Thymus (tissue), 11 donors: ENCODE data around the gene CDH4. TPM values are rescaled to one million over a fixed set of nuclear protein-coding genes. Genes with fewer than 3 reads are reported as not detected.

ENCODE experiments used
- DNase-seq, 9 donors: peaks; one replicate each; pipeline ENCODE4 v3.0.0-alpha.2; 2013; ENCODE audit warnings: low spot score in 9 of 9, low read depth in 6 of 9, missing footprints in 1 of 9
- H3K27ac ChIP-seq, 2 donors: one replicate each; pipeline ENCODE4 v1.5.1; 2013; ENCODE audit warnings: control low read depth in 1 of 2, low read depth in 1 of 2, low read length in 1 of 2, mild to moderate bottlenecking in 1 of 2, moderate library complexity in 1 of 2
- H3K27me3 ChIP-seq, 2 donors: one replicate each; pipeline ENCODE4 v1.5.1; 2013; ENCODE audit warnings: low read length in 1 of 2; ENCODE audit not compliant: control insufficient read depth in 2 of 2, insufficient read depth in 1 of 2
- H3K36me3 ChIP-seq, 2 donors: one replicate each; pipeline ENCODE4 v1.5.1; 2013; ENCODE audit warnings: low read length in 1 of 2, mild to moderate bottlenecking in 1 of 2, moderate library complexity in 1 of 2; ENCODE audit not compliant: control insufficient read depth in 2 of 2, insufficient read depth in 2 of 2
- H3K4me1 ChIP-seq, 2 donors: one replicate each; pipeline ENCODE4 v1.5.1; 2013; ENCODE audit warnings: low read length in 2 of 2; ENCODE audit not compliant: control insufficient read depth in 2 of 2, insufficient read depth in 2 of 2
- H3K4me3 ChIP-seq, 2 donors: one replicate each; pipeline ENCODE4 v1.5.1; 2013; ENCODE audit warnings: low read length in 2 of 2, control low read depth in 1 of 2, mild to moderate bottlenecking in 1 of 2
- H3K9me3 ChIP-seq, 2 donors: one replicate each; pipeline ENCODE4 v1.5.1; 2013; ENCODE audit warnings: low read length in 1 of 2, mild to moderate bottlenecking in 1 of 2; ENCODE audit not compliant: control insufficient read depth in 2 of 2, insufficient read depth in 1 of 2
- WGBS: extraction: QIAGEN DNeasy Blood & Tissue Kit; methylation state at CpG from one replicate; pipeline ENCODE4 v1.1.7; 2013; 5-methylcytosine and 5-hydroxymethylcytosine counted together
- polyA plus RNA-seq: library from polyadenylated mRNA; stranded (reverse); fragments of 200-250 nt; gene quantifications from one replicate; pipeline ENCODE4 v1.2.3, GENCODE V29; 2013
- total RNA-seq: library from RNA; stranded (reverse); fragments of 120-200 nt; gene quantifications from one replicate; pipeline ENCODE4 v1.2.4, GENCODE V29; 2013
- donor health status: healthy.

Gene CDH4
- total and polyA plus RNA-seq, 2 donors, result 0.34 to 0.61 TPM

DNA sequence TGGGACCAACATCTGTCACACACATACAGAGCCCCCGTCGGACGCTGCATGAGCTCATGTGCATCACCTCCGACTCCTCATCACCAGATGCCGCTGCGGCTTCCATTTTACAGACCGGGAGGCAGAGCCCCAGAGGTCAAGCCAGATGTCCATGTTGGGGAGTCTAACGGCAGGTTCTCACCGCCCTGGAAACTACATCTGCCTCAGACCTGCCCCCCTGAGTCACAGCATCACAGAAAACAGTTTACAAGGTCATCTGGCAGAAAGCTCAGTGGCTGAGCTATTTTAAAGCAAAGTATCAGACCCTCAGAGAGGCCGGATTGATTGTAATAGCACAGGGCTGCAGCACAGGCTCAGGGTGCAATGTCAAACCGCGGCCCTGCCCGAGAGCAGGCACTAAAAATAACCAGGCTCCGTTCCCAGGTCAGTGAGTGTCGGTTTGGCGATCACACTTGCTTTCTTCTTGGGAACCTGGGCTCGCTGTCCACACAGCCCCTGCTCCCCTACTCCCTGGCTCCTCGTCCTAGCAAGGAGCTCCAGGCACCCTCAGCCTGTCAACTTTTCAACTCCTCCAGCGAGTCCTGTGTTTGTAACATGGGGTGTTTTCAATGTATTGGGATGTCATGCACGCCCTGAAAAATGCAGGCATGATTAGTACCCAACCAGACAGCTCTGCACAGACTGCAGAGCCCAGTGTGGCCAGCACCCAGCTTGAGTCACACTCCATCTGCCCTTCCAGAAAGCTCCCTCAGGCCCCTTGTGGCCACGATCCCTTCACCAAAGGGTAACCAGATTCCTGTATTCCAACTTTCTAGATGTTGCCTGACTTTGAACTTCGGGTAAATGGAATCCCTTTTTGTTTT, 264.5 kb downstream of the CDH4 start:
- WGBS, result 87% methylated on average over 22 of the region's 22 CpGs
- Histone ChIP-seq H3K27me3 (no peaks in the 10 kb centered on the region), H3K4me1 (peaks cover 0 to 4% of the 10 kb centered on the region in 2 donors), H3K27ac (no peak overlapping the region), H3K4me3 (no peak overlapping the region), H3K36me3 (no peaks in the 10 kb centered on the region), H3K9me3 (peaks cover 0 to 13% of the 10 kb centered on the region in 2 donors)
- no peak for DNase-seq

DNA sequence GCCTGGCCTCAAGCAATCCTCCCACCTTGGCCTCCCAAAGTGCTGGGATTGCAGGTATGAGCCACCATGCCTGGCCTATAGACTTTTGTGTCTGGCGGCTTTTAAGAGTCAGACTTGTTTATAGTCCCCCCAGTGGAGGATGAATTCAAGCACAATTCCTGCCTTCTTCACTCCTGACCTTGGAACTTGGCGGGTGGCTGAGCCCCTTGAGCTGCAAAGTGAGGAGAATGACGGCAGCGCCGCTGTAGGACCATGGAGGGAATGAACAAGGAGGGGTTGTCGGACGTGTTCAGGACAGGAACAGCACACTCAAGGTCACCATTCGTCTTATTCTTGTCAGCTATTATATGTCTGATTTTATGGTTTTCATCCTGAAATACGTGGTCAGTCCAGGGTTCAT, 265.4 kb downstream of the CDH4 start:
- Histone ChIP-seq H3K36me3 (no peaks in the 10 kb centered on the region), H3K4me1 (no peaks in the 10 kb centered on the region), H3K27ac (no peak overlapping the region), H3K4me3 (no peak overlapping the region), H3K27me3 (no peaks in the 10 kb centered on the region), H3K9me3 (peaks cover 0 to 13% of the 10 kb centered on the region in 2 donors)
- 91% methylated on average over 9 of the region's 9 CpGs for WGBS
- no peak for DNase-seq

DNA sequence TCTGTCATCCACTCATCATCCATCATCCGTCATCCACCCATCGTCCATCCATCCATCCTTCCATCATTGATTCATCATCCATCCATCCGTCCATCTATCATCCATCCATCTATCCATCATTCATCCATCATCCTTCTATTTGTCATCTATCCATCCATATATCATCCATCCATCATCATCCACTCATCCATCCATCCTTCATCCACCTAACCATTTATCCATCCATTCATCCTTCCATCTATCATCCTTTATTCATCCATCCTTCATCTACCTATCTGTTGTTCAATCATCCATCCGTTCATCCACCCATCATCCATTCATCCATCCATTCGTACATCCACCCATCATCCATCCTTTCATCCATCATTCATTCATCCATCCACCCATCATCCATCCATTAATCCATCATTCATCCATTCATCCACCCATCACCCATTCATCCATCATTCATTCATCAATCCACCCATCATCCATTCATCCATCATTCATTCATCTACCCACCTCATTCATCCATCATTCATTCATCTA, 266.4 kb downstream of the CDH4 start:
- Histone ChIP-seq H3K4me3 (no peak overlapping the region), H3K27ac (no peak overlapping the region), H3K36me3 (no peaks in the 10 kb centered on the region), H3K27me3 (no peaks in the 10 kb centered on the region), H3K4me1 (no peaks in the 10 kb centered on the region), H3K9me3 (peaks cover 0 to 13% of the 10 kb centered on the region in 2 donors)
- 95% methylated on average over 5 of the region's 5 CpGs for WGBS
- DNase-seq, result no peak

DNA sequence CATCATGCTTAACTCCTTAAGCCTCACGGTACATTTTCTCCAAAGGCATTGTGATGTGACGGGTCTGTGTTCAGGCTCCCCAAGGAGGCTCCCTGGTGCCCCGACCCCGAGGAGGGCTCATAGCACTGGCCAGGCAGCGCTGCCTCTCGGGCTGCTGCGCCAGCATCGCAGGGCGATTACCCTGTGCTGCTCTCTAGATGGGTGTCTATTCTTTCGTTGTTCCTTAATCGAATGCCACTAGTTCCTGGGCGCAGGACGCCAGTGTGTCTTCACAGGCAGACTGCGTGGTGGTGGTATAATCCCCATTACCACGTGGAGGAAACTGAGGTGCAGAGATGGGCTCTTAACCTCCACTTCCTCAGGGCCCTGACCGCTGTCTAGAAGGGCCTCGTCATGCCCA, 267.4 kb downstream of the CDH4 start:
- no peak for DNase-seq
- H3K9me3 ChIP-seq, result peaks cover 0 to 13% of the 10 kb centered on the region in 2 donors
- no peak overlapping the region for H3K27ac ChIP-seq
- no peaks in the 10 kb centered on the region for H3K27me3 ChIP-seq
- H3K36me3 ChIP-seq, result no peaks in the 10 kb centered on the region
- 94% methylated on average over 17 of the region's 17 CpGs for WGBS
- no peaks in the 10 kb centered on the region for H3K4me1 ChIP-seq
- H3K4me3 ChIP-seq, result no peak overlapping the region

DNA sequence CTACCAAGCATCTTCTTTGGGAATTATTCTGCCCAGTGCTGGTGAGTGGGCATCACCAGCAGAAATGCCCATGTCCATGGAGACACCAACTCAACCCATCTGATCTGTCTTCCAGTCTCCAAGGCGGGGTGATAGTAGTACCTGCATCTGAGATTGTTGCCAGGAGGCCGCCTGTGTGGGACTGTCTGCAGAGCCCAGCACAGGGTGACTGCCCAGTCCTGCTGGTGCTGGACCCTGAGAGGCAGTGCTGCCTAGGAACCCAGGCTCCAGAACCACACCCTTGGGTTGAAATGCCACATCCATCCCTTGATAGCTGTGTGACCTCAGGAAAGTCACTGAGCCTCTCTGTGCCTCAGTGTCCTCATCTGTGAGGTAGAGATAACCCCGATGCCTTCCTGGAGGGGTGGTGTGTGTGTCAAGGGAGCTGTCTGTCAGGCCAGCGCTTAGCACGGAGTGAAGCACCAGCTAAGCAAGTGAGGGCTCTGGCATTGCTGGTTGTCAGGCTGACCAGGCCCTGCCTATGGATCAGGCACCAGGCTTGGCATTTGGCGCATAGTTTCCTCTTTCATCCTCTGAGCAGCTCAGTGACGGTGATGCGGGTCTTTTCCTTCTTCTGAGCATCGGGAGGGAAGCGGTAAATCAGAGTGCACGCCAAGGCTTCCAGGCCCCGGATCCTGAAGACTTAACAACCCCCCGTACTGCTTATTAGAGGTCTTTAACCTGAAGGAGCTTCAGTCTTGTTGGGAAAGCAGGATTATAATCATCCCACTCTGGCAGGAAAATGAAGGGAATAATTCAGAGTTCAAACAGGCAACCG, 268.2 kb downstream of the CDH4 start:
- DNase-seq, result no peak

DNA sequence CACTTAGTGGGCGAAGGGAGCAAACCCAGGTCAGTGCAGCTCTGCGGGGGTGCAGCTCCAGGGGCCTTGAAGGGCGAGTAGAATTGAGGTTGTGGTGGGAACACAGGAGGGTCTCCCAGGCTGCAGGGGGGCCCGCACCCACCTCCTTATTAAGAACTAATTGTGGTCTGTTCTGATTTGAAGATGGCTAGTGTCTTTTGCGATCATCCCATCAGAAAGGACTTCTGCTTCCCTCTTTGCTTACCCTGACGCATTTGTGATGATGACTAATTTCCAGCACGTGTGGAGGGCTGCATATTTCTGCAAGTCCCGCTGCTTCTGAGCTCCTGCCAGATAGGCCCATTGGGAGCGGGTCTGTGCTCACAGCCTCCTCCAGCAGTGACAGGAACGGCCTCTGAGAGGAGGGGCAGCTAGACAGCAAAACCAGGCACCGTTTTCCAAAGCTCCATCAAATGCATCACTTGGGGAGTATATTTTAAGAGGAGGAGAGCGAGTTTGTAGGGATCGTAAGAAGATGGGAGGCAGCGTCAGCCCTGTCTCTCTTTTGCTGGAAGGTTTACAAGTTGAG, 268.9 kb downstream of the CDH4 start:
- DNase-seq, result no peak
- Histone ChIP-seq H3K36me3 (no peaks in the 10 kb centered on the region), H3K27ac (no peak overlapping the region), H3K9me3 (peaks cover 0 to 9% of the 10 kb centered on the region in 2 donors), H3K4me3 (no peak overlapping the region), H3K4me1 (no peaks in the 10 kb centered on the region), H3K27me3 (peaks cover 0 to 2% of the 10 kb centered on the region in 2 donors)
- 82% methylated on average over 14 of the region's 14 CpGs for WGBS

More for the DNA sequence above, 268.2 kb downstream of the CDH4 start:
- no peak overlapping the region for H3K4me3 ChIP-seq
- peaks cover 0 to 12% of the 10 kb centered on the region in 2 donors for H3K9me3 ChIP-seq
- no peaks in the 10 kb centered on the region for H3K36me3 ChIP-seq
- WGBS, result 94% methylated on average over 14 of the region's 14 CpGs
- H3K4me1 ChIP-seq, result no peaks in the 10 kb centered on the region
- H3K27ac ChIP-seq, result no peak overlapping the region
- peaks cover 0 to under 1% of the 10 kb centered on the region in 2 donors for H3K27me3 ChIP-seq

DNA sequence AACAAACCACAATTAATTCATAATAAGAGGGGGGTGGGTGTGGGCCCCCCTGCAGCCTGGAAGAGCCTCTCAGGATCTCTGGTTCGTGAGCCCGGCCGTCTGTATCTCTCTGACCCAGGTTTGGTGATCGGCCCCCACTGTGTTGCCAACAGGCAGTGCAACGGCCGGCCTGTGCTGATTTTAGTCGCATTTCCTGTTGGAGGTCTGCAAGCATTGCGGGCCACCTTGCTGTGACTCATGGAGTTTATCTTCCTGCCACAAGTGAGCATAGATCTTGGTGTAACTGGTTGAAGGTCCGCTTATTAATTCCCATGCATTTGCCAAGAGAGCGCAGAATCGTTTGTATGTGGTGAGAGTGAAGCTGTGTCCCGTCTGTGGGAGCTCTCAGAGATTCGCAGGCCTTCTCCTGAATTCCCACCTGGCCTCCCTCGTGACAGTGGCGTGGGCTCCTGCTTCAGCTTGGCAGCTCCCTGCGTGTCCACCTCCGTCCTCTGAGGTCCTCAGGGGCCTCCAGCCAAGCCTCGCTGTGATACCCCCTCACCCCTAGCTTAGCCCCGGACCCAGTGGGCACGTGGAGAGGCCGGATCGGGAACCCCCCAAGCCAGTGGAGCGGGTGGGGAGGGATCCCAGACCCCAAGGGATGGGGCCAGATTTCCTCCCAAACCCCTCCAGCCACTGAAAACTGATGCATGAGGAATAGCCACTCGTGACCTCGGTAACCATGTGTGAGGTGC, 269.8 kb downstream of the CDH4 start:
- Histone ChIP-seq H3K4me3 (no peak overlapping the region), H3K4me1 (no peaks in the 10 kb centered on the region), H3K9me3 (peaks cover 0 to 6% of the 10 kb centered on the region in 2 donors), H3K27me3 (peaks cover 0 to 2% of the 10 kb centered on the region in 2 donors), H3K27ac (no peak overlapping the region), H3K36me3 (no peaks in the 10 kb centered on the region)
- DNase-seq, result no peak
- 88% methylated on average over 25 of the region's 25 CpGs for WGBS

DNA sequence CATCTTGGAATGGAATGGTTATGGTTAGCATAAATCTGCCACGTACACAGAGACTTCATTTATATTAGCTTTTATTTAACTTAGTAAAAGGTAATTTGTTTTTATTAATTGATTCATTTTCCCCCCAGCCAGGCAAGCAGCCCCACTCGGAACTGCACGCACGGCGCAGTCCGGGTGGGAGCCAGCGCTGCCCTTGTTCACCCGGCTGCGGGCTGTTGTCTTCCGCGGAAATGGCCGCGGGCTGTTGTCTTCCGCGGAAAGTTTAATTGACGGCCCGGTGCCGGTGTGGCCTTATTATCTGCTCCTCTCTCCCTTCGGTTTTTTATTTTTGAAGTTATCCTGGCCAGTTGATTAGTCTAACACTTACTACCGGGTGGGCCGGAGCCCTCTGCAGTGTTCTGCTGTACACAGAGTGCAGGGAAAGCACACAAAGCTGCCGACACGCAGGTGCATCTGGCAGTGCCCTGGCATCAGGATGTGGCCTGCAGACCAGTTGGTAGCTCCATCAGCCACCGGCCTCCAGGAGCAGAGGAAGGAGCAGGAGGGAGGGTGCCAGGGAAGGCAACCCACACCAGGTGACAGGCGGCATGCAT, 270.5 kb downstream of the CDH4 start:
- Histone ChIP-seq H3K27me3 (peaks cover 0 to 2% of the 10 kb centered on the region in 2 donors), H3K4me3 (no peak overlapping the region), H3K36me3 (no peaks in the 10 kb centered on the region), H3K4me1 (no peaks in the 10 kb centered on the region), H3K27ac (no peak overlapping the region), H3K9me3 (peaks cover 0 to 6% of the 10 kb centered on the region in 2 donors)
- 97% methylated on average over 25 of the region's 25 CpGs for WGBS
- DNase-seq, result no peak
